ENCODE measurements around the gene AP4E1.

GRCh38 chr15:51022206-51022605, 113.7 kb downstream of the AP4E1 start:
- TF ChIP-seq, protein P1, sequence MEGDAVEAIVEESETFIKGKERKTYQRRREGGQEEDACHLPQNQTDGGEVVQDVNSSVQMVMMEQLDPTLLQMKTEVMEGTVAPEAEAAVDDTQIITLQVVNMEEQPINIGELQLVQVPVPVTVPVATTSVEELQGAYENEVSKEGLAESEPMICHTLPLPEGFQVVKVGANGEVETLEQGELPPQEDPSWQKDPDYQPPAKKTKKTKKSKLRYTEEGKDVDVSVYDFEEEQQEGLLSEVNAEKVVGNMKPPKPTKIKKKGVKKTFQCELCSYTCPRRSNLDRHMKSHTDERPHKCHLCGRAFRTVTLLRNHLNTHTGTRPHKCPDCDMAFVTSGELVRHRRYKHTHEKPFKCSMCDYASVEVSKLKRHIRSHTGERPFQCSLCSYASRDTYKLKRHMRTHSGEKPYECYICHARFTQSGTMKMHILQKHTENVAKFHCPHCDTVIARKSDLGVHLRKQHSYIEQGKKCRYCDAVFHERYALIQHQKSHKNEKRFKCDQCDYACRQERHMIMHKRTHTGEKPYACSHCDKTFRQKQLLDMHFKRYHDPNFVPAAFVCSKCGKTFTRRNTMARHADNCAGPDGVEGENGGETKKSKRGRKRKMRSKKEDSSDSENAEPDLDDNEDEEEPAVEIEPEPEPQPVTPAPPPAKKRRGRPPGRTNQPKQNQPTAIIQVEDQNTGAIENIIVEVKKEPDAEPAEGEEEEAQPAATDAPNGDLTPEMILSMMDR (IDR thresholded peaks at IDR 0.05; ENCODE audit: low read length) = no peak
- TF ChIP-seq EZH2 (optimal IDR thresholded peaks at IDR 0.05; ENCODE audit: low read depth, low read length) (no peak), EZH2phosphoT487 (IDR thresholded peaks at IDR 0.05; ENCODE audit: low read length) (no peak)

All from MM.1S (cell line).